NCI-H128 (cell line): ENCODE results near the gene ATXN10.
"Not testable (repeated sequence)": the region's sequence is repeated elsewhere in the genome, so short reads cannot be mapped to it uniquely, and the experiment has no call there.

ENCODE experiments used
- DNase-seq: peaks from one replicate; lab custom pipeline; 2025; ENCODE audit not compliant: unreplicated experiment; lab: John Stamatoyannopoulos, UW

ATXN10 gene

GRCh38 chr22:45671783-45672563 lies at the start of gene ATXN10:
ATXN10 (plus strand) TSS chr22:45671834; CDS start chr22:45672064, 230 bp downstream.
- DNase-seq = peak; percentile 5

DNA sequence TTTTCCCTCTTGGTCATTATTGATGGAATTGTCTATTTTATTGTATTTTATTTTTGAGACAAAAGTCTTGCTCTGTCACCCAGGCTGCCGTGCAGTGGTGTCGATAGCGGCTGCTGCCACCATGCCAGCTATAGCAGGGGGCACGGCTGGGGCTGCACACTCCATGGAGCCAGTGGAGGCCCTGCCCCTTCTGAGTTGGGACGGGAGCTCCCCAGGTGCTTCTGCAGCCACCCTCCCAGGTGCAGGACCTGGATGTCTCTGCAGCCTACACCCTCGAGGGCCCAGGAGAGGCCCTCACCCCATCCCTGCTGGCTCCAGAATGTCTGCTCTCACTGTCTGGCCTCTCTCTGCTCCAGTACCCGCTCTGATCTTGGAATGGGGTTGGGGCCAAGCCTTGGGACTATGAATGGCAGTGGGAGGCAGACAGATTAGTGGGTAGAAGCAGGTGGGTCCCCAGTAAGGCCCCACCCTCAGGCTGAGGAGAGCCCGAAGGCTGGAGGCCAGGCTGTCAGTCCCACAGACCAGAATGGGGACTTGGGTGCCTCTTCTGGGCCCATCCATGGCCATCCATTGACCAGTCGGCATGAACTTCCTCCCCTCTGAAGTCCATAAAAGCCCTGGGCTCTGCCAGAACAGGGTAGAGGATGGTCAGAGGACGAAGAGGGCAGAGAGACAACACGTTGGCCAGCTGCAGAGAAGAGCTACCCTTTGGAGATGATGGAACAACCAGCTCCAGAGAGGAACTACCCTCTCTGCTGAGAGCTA lies 49.6 kb upstream of the ATXN10 start:
- no peak for DNase-seq

DNA sequence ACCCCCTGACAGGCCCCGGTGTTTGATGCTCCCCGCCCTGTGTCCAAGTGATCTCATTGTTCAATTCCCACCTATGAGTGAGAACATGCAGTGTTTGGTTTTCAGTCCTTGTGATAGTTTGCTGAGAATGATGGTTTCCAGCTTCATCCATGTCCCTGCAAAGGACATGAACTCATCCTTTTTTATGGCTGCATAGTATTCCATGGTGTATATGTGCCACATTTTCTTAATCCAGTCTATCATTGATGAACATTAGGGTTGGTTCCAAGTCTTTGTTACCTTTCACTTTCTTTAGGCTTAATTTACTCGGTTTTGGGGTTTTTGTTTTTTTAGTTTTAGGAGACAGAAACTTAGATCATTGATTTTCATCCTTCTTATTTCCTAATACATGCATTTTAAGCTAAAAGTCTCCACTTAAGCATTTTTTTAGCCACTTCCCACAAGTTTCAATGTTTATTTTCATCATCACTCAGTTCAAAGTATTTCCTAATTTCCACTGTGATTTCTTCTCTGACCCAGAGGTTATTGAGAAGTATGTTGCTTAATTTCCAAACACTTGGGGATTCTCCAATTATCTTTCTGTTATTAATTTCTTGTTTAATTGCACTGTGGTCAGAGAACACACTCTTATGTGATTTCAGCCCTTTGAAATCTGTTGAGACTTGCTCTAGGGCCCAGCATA lies 48.0 kb upstream of the ATXN10 start:
- DNase-seq = not testable (repeated sequence)

DNA sequence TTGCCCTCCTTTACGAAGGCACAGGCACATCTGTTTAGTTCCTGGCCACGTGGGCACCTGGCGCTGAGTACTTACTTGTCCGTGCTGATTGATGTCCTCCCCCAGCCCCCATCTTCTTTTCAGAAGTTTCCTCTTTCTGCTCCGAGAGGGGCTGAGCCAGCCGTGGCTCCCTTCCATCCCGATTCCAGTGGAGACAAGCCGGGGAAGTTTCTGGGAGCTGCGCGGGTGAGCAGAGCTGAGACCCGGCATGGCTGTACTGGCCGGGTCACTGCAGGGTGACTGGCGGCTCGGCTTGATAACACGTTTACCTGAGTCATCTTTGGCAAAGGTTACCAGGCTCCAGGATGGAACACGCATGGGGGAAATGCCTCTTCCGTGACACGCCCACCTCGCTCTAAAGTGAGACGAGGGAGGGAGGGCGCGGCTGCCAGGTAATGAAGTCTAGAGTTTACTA lies 45.4 kb upstream of the ATXN10 start:
- DNase-seq = no peak

- DNase-seq = no peak
Observed at GRCh38 chr22:45627489-45628233, 44.0 kb upstream of the ATXN10 start.

DNA sequence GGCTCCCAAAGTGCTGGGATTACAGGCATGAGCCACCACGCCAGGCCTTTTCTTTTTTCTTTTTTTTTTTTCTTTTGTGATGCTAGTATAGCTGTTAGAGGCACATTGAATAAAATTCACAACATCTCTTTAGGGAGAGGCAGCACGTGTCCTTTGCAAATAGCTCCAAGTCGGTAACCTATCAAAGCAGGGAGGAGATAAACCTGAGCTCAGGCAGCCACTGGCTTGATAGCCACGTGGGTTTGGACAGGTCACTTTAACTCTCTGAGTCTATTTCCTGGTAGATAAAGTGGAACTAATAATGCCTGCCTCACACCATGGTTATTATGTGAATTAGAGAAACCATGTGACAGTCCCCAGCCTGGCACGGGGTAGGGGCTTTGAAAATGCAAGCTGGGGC lies 43.1 kb upstream of the ATXN10 start:
- DNase-seq = no peak

DNA sequence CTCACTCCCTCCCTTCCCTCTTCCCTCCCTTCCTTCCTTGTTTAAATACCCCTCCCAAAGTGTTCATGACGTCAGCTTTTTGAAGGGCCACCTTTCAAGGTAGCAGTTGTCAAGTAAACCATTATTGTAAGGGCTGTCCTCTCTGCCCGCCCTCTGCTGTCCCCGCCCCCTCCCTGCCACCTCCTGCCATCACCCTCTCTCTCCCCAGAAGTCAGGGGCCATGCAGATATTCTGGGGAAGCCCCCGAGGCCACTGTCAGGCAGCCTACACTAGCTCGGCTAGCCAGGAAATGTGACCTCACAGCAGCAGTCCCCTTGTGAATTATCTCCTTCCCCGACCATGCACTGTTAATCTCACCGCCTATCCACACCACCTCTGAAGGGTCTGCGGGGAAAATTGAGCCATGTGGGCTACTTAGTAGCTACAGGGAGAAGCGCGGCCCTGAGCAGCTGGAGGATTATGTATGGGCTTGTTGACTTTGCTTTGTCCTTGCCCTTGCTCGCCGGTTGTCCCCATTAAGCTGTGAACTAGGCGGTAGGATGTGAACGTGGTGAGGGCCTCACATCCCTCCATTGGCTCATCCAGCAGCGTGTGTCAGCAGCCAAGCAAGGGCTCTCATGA lies 42.1 kb upstream of the ATXN10 start:
- DNase-seq = no peak

DNA sequence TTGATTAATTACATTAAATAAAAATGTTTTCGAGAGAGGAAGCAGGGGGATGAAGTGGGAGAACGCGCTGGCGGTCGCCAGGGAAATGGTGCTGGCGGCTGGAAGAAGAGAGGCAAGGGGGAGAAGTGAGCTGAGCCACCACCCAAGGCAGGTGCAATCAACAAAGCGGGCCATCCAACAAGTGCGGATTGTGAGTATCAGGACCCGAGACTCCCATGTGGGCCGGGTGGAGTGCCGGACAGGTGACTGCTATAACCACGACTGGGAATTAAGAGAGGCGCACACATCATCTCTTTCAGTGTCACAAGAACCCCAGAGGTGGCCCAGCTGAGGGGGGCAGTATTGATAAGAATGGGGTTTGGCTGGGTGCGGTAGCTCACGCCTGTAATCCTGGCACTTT lies 41.2 kb upstream of the ATXN10 start:
- no peak for DNase-seq

DNA sequence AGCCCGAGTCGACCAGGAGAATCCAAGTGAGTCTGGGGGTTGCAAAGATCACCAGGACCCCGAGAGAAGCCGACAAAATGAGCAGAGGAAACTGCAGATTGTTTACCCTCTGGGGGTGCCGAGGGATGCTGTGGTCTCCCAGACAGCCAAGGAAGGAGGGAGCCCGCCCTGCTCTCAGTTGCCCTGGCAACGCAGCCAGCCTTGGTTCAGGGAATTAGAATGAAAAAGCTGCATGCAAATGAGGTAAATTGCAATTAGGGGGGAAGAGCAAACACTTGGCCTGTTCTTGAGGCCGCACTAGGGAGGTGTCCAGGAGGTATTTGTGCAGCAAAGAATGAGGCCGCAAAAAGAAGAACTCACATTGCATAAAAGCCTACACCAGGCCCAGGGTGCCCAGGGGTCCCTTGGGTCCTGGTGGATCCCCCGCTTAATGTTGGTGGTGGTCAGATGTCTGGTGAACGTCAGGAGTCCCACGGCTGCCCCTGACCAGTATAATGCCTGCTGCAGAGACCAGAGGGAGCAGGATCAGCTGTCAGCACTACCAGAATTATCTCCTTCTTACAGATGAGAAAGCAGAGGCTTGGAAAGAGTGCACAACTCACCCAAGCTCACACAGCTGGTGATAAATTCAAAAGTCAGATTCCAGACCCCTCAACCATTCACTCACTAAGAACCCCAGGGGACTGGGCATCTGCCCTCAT lies 40.3 kb upstream of the ATXN10 start:
- DNase-seq = no peak

- no peak for DNase-seq
Observed at GRCh38 chr22:45631841-45632238, 39.8 kb upstream of the ATXN10 start.

- DNase-seq = no peak
Observed at GRCh38 chr22:45632791-45633515, 38.7 kb upstream of the ATXN10 start.

DNA sequence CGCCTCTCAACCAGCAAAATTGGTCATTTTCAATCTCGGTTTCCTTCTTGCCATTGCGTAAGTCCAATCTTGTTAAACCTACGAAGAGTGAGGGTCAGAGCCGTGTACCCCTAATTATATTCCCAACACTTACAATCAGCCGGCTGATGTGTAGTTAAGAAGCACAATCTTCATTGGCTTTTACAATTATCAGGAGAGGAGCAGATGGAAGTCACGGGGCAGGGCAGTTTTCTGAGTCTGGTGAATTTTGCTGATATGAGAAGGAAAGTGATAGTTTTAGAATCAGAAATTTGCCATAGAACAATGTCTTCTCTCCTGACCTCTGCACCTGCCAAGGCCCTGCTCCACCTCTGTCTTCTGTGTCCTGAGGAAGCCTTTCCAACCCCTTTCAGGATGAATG lies 35.0 kb upstream of the ATXN10 start:
- DNase-seq = no peak

- no peak for DNase-seq
Observed at GRCh38 chr22:45638197-45638596, 33.4 kb upstream of the ATXN10 start.

DNA sequence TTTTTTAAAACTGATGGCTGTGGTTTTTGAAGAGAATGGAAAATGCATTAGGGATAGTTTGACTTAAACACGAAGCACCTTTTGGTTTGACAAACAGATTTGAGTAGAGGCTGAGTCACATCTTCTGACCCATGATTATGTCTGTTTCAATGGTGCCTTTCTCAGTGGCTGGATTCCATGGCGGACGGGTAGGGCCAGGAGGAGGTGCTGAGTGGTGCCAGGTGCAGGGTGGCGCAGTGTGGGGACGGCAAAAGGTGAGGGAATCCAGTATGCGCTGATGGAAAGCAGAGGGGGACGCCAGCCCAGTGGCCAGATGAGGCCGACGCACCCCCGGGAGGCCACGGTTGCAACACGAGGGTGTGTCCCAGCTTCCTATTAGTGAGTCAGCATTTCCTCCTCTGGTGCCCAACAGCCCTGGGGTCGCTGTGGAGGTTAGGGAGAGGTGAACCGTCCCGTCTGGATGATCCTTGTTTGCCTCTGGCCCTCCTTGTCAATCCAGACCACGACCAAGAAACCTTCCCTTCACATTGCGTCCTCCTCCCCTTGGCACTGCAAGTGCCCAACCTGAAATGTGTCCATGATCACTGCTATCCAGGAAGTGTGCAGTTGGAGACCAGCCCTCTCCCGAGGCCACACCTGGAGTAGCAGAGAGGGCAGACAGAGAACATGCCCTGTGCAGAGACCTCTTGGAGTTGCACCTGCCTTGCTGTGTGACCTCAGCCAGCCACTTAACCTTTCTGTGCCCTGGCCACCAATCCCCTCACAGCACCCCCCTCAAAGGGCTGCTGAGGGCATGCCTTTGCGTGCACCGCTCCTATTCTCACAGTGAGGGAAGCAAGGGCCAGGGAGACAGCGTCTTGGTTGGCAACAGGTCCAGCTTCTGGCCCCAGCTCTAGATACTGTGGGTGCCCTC lies 32.5 kb upstream of the ATXN10 start:
- DNase-seq = no peak

GRCh38 chr22:45639747-45640102 lies 31.9 kb upstream of the ATXN10 start:
- DNase-seq = no peak

GRCh38 chr22:45640291-45640940 lies 31.2 kb upstream of the ATXN10 start:
- DNase-seq = no peak

DNA sequence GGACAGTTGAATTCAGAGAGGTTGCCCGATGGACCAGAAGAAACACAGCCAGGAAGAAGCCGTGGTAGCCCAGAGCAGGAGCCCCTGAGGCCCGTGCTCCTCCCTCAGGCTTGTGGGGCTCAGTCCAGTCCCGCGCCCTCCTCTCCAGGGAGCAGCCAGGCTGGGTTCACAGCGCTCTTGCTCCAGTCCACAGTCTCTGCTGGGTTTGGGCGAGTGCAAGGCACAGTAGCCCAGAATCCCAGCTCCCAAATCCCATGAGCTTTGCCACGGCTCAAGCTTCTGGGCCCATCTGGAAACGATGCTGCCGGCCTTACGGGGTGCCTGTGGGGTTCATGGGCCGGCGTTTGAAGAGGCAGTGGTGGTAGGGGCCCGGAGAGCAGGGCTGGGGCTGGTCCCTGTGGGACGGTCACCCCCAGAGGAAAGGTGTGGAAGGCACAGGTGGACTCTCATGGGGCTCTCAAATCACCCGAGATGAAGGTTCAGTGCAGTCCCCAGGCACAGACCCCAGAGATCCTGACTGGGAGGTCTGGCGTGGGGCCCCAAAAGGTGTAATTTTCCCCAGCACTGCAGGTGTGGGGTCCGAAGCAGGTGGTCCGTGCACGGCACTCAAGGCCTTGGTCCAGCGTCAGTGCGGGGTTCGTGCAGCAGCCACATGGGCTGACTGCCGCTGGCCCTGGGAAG lies 30.6 kb upstream of the ATXN10 start:
- DNase-seq = no peak
